ENCODE measurements around the gene CLN3. TPM values are rescaled to one million over a fixed set of nuclear protein-coding genes. Genes with fewer than 3 reads are reported as not detected.
A peak's percentile ranks its signal among the peaks of the same experiment; 100 is the strongest.

The CLN3 gene
- total and polyA plus RNA-seq, 2 of the 13 experiments (the other 11 are each of a cell fraction or from before 2014, with no cell fraction given) = 23.4 to 46.8 TPM

- TF ChIP-seq ARID4A (CRISPR knock-in tag; IDR thresholded peaks at IDR 0.05; ENCODE audit: borderline replicate concordance) = peak; percentile 79; the same call in 1 of the 2 replicates
- no peak for TF ChIP-seq ATAD3A (CRISPR knock-in tag; IDR thresholded peaks at IDR 0.05)
- no peak for TF ChIP-seq SRF (IDR thresholded peaks at IDR 0.05; ENCODE audit: low read depth, low read length)
- no peak for TF ChIP-seq ZNF282 (IDR thresholded peaks at IDR 0.05; ENCODE audit: partially characterized antibody)
- peak; percentile 46; the same call in 1 of the 2 replicates for TF ChIP-seq ZNF770 (CRISPR knock-in tag; IDR thresholded peaks at IDR 0.05)
- TF ChIP-seq E2F1 (CRISPR knock-in tag; IDR thresholded peaks at IDR 0.05) = no peak
- TF ChIP-seq KDM5B (CRISPR knock-in tag; IDR thresholded peaks at IDR 0.05; ENCODE audit: borderline replicate concordance) = peak; percentile 71; the same call in 1 of the 2 replicates
- no peak for TF ChIP-seq ZNF367 (CRISPR knock-in tag; IDR thresholded peaks at IDR 0.05; ENCODE audit: borderline replicate concordance)
- peak; percentile 61; the same call in 1 of the 2 replicates for TF ChIP-seq TGIF2 (CRISPR knock-in tag; IDR thresholded peaks at IDR 0.05)
- no peak for TF ChIP-seq SNAPC2 (CRISPR knock-in tag; IDR thresholded peaks at IDR 0.05)
- TF ChIP-seq SUZ12 (IDR thresholded peaks at IDR 0.05; ENCODE audit: low read depth, low read length) = no peak
- no peak for TF ChIP-seq ISL2 (CRISPR knock-in tag; IDR thresholded peaks at IDR 0.05)
- TF ChIP-seq ZNF790 (CRISPR knock-in tag; IDR thresholded peaks at IDR 0.05; ENCODE audit: borderline replicate concordance) = peak; percentile 4; the same call in 1 of the 2 replicates
- peak; percentile 17; the same call in 1 of the 2 replicates for TF ChIP-seq ZNF343 (CRISPR knock-in tag; IDR thresholded peaks at IDR 0.05)
- no peak for TF ChIP-seq IKZF4 (CRISPR knock-in tag; IDR thresholded peaks at IDR 0.05; ENCODE audit: borderline replicate concordance, low read depth, not compliant biosample characterization)
- no peak for TF ChIP-seq ZNF589 (CRISPR knock-in tag; conservative IDR thresholded peaks at IDR 0.05)
- TF ChIP-seq ZNF883 (CRISPR knock-in tag; IDR thresholded peaks at IDR 0.05; ENCODE audit: not compliant biosample characterization) = no peak
- no peak for TF ChIP-seq ZNF816 (CRISPR knock-in tag; IDR thresholded peaks at IDR 0.05; ENCODE audit: borderline replicate concordance)
- TF ChIP-seq TEF (CRISPR knock-in tag; IDR thresholded peaks at IDR 0.05) = no peak
- TF ChIP-seq MXD3 (CRISPR knock-in tag; IDR thresholded peaks at IDR 0.05) = no peak; the same call in 1 of the 2 replicates
- no peak for TF ChIP-seq KLF12 (CRISPR knock-in tag; IDR thresholded peaks at IDR 0.05; ENCODE audit: borderline replicate concordance)
- 0 out of 2 replicates have a peak, but pooled peaks have one; percentile 20 for TF ChIP-seq ZKSCAN1 (IDR thresholded peaks at IDR 0.05; ENCODE audit: low read length)
- no peak for TF ChIP-seq ADNP (CRISPR knock-in tag; IDR thresholded peaks at IDR 0.05)
These were observed at the start of gene CLN3 (continued) for GRCh38 chr16:28491970-28492474.

Measured in HepG2 (cell line).